Hepatocyte (in vitro differentiated cells): ENCODE results near the gene C19orf47. TPM values are rescaled to one million over a fixed set of nuclear protein-coding genes. Genes with fewer than 3 reads are reported as not detected.

Experiments used
- DNase-seq: peaks from one replicate; pipeline ENCODE4 v3.0.0-alpha.2; 2016; ENCODE audit warnings: low spot score
- H2AFZ ChIP-seq: fragments of 200-600 bp; sonication (generic); 2 replicates; pipeline ENCODE4 v1.6.0; 2016; ENCODE audit warnings: antibody characterized with exemption, mild to moderate bottlenecking
- H3K27ac ChIP-seq: fragments of 200-600 bp; sonication (generic); 2 replicates; pipeline ENCODE4 v1.5.1; 2016; ENCODE audit warnings: mild to moderate bottlenecking
- H3K27me3 ChIP-seq: fragments of 200-600 bp; sonication (generic); 2 replicates; pipeline ENCODE4 v1.6.1; 2016
- H3K36me3 ChIP-seq: fragments of 200-600 bp; sonication (generic); replicated peaks from 2 replicates; pipeline ENCODE4 v1.5.1; 2016; ENCODE audit warnings: low read depth; ENCODE audit not compliant: insufficient read depth
- H3K4me1 ChIP-seq: fragments of 200-600 bp; sonication (generic); 2 replicates; pipeline ENCODE4 v1.5.1; 2016; ENCODE audit warnings: mild to moderate bottlenecking, moderate library complexity; ENCODE audit not compliant: insufficient read depth
- H3K4me2 ChIP-seq: fragments of 200-600 bp; sonication (generic); 2 replicates; pipeline ENCODE4 v1.6.0; 2016
- H3K4me3 ChIP-seq: fragments of 200-600 bp; sonication (generic); 2 replicates; pipeline ENCODE4 v1.5.1; 2016; ENCODE audit warnings: mild to moderate bottlenecking
- H3K79me2 ChIP-seq: fragments of 200-600 bp; sonication (generic); 2 replicates; pipeline ENCODE4 v1.6.0; 2017; ENCODE audit warnings: mild to moderate bottlenecking
- H3K9me2 ChIP-seq: fragments of 200-600 bp; sonication (generic); replicated peaks from 2 replicates; pipeline ENCODE4 v1.6.0; 2017; ENCODE audit warnings: mild to moderate bottlenecking; ENCODE audit not compliant: insufficient read depth
- H3K9me3 ChIP-seq: fragments of 200-600 bp; sonication (generic); 2 replicates; pipeline ENCODE4 v1.5.1; 2016; ENCODE audit warnings: low read depth, mild to moderate bottlenecking
- H4K20me1 ChIP-seq: fragments of 200-600 bp; sonication (generic); 2 replicates; pipeline ENCODE4 v1.6.0; 2016; ENCODE audit warnings: mild to moderate bottlenecking; ENCODE audit not compliant: insufficient read depth, poor library complexity, severe bottlenecking
- CTCF ChIP-seq: fragments of 200-600 bp; sonication (generic); IDR thresholded peaks from 2 replicates; pipeline ENCODE4 v1.5.1; 2016; ENCODE audit warnings: antibody characterized with exemption, mild to moderate bottlenecking; ENCODE audit not compliant: poor library complexity
- EZH2 ChIP-seq: fragments of 200-600 bp; sonication (generic); IDR thresholded peaks from 2 replicates; pipeline ENCODE4 v1.6.1; 2016; ENCODE audit warnings: antibody characterized with exemption, mild to moderate bottlenecking, borderline replicate concordance
- EZH2phosphoT487 ChIP-seq: fragments of 200-600 bp; sonication (generic); IDR thresholded peaks from one replicate; pipeline ENCODE4 v1.6.1; 2018; ENCODE audit warnings: antibody characterized with exemption, mild to moderate bottlenecking, low read depth, moderate library complexity; ENCODE audit not compliant: unreplicated experiment, severe bottlenecking
- WGBS: methylation state at CpG from one replicate; pipeline ENCODE4 v1.1.6; 2016; ENCODE audit warnings: low lambda C conversion rate; ENCODE audit errors: missing lambda C conversion rate; 5-methylcytosine and 5-hydroxymethylcytosine counted together
- polyA plus RNA-seq: library from polyadenylated mRNA; unstranded; fragments of >200 nt; fragmentation: Nextera tagmentation; extraction: Ambion mirVana; gene quantifications from 2 replicates; pipeline ENCODE4 v1.2.1, GENCODE V29; 2016
- total RNA-seq: library from RNA; depleted of rRNA; stranded (reverse); fragments of >200 nt; gene quantifications from 2 replicates; pipeline ENCODE4 v1.2.3, GENCODE V29; 2014

Gene C19orf47
- total and polyA plus RNA-seq, 2 experiments from 2014 or later: 7.4 to 9.8 TPM

- no peak for DNase-seq
- H3K4me1 ChIP-seq: no peaks in the 10 kb centered on the region
- no peak overlapping the region for H2AFZ ChIP-seq
- H3K27me3 ChIP-seq: no peaks in the 10 kb centered on the region
- no peak for TF ChIP-seq EZH2phosphoT487
- no peak for TF ChIP-seq CTCF
- TF ChIP-seq EZH2: no peak
- no peaks in the 10 kb centered on the region for H4K20me1 ChIP-seq
- no peaks in the 10 kb centered on the region for H3K36me3 ChIP-seq
- WGBS: 100% methylated on average over 5 of the region's 5 CpGs
- H3K9me3 ChIP-seq: no peaks in the 10 kb centered on the region
- H3K79me2 ChIP-seq: peaks cover 15% of the 10 kb centered on the region
- no peak overlapping the region for H3K4me3 ChIP-seq
- no peak overlapping the region for H3K4me2 ChIP-seq
- no peaks in the 10 kb centered on the region for H3K9me2 ChIP-seq
- no peak overlapping the region for H3K27ac ChIP-seq
These were observed 10.6 kb upstream of the C19orf47 start for GRCh38 chr19:40358773-40359172.

GRCh38 chr19:40357640-40358039 is 9.4 kb upstream of the C19orf47 start:
- DNase-seq: no peak
- Histone ChIP-seq H2AFZ (no peak overlapping the region), H3K4me2 (no peak overlapping the region), H3K4me1 (no peaks in the 10 kb centered on the region), H4K20me1 (no peaks in the 10 kb centered on the region), H3K27ac (no peak overlapping the region), H3K9me3 (no peaks in the 10 kb centered on the region), H3K9me2 (no peaks in the 10 kb centered on the region), H3K27me3 (no peaks in the 10 kb centered on the region), H3K79me2 (peaks cover 15% of the 10 kb centered on the region), H3K4me3 (no peak overlapping the region), H3K36me3 (no peaks in the 10 kb centered on the region)
- TF ChIP-seq EZH2 (no peak), CTCF (no peak)
- 90% methylated on average over 3 of the region's 3 CpGs for WGBS

- no peak overlapping the region for H3K27ac ChIP-seq
- no peak overlapping the region for H3K4me3 ChIP-seq
- H3K4me2 ChIP-seq: no peak overlapping the region
- H2AFZ ChIP-seq: no peak overlapping the region
- H3K27me3 ChIP-seq: no peaks in the 10 kb centered on the region
- no peaks in the 10 kb centered on the region for H3K4me1 ChIP-seq
- no peaks in the 10 kb centered on the region for H3K9me3 ChIP-seq
- no peaks in the 10 kb centered on the region for H3K9me2 ChIP-seq
- H3K36me3 ChIP-seq: no peaks in the 10 kb centered on the region
- no peak for TF ChIP-seq CTCF
- TF ChIP-seq EZH2phosphoT487: no peak
- DNase-seq: no peak
- no peaks in the 10 kb centered on the region for H4K20me1 ChIP-seq
- peaks cover 15% of the 10 kb centered on the region for H3K79me2 ChIP-seq
- 94% methylated on average over 6 of the region's 6 CpGs for WGBS
These were observed 8.7 kb upstream of the C19orf47 start for GRCh38 chr19:40356681-40357595.
